Bronchial epithelial cell (primary cell): ENCODE results near the gene ANKRD13D. TPM values are rescaled to one million over a fixed set of nuclear protein-coding genes. Genes with fewer than 3 reads are reported as not detected.

ENCODE experiments used
- DNase-seq: peaks from one replicate; pipeline ENCODE4 v3.0.0-alpha.2; 2010; ENCODE audit warnings: low read depth
- FAIRE-seq: peaks from 2 replicates; lab custom pipeline; 2011; peaks lifted over from hg19 to GRCh38; lab: Jason Lieb, UNC
- H3K27me3 ChIP-seq: 2 replicates; pipeline ENCODE4 v1.5.1; 2011; ENCODE audit warnings: low read length; ENCODE audit not compliant: control insufficient read depth, insufficient read depth
- H3K36me3 ChIP-seq: 2 replicates; pipeline ENCODE4 v1.5.1; 2011; ENCODE audit warnings: low read length; ENCODE audit not compliant: control insufficient read depth, insufficient read depth
- H3K4me3 ChIP-seq: 2 replicates; pipeline ENCODE4 v1.5.1; 2011; ENCODE audit warnings: mild to moderate bottlenecking, low read depth, low read length, control low read depth
- total RNA-seq: library from RNA; depleted of rRNA; stranded (reverse); fragments of >200 nt; gene quantifications from 2 replicates; pipeline ENCODE4 v1.2.1, GENCODE V29; 2014
- TF ChIP-seq, protein P1 (sequence below): IDR thresholded peaks from 2 replicates; pipeline ENCODE4 v1.5.1; 2011; ENCODE audit warnings: mild to moderate bottlenecking, moderate library complexity, low read length, control low read depth, inconsistent platforms; ENCODE audit not compliant: insufficient read depth, severe bottlenecking

Gene ANKRD13D
- total RNA-seq, 1 donor from 2014 or later, result 22.4 TPM

DNA sequence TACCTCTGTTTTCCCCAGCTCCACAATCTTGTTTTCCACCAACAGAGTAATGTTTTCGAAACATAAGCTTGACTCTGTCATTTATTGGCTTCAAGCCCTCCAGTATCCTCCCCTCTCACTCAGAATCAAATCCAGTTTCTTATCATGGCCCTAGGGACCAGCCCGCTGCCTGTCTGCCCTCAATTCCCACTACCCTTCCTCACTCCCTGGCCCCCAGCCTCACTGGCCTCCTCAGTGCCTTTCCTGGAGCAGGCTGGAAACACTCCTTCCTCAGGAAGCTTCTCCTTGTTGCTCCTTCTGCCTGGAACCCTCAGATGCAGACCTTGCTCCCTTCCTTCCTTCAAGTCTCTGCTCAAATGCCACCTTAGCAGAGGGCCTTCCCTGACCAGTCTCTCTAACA is 60.4 kb downstream of the ANKRD13D start:
- Histone ChIP-seq H3K27me3 (no peaks in the 10 kb centered on the region), H3K36me3 (peaks cover 5% of the 10 kb centered on the region), H3K4me3 (no peak overlapping the region)
- DNase-seq (no peak), FAIRE-seq (no peak)
- TF ChIP-seq, protein P1, sequence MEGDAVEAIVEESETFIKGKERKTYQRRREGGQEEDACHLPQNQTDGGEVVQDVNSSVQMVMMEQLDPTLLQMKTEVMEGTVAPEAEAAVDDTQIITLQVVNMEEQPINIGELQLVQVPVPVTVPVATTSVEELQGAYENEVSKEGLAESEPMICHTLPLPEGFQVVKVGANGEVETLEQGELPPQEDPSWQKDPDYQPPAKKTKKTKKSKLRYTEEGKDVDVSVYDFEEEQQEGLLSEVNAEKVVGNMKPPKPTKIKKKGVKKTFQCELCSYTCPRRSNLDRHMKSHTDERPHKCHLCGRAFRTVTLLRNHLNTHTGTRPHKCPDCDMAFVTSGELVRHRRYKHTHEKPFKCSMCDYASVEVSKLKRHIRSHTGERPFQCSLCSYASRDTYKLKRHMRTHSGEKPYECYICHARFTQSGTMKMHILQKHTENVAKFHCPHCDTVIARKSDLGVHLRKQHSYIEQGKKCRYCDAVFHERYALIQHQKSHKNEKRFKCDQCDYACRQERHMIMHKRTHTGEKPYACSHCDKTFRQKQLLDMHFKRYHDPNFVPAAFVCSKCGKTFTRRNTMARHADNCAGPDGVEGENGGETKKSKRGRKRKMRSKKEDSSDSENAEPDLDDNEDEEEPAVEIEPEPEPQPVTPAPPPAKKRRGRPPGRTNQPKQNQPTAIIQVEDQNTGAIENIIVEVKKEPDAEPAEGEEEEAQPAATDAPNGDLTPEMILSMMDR, result no peak

DNA sequence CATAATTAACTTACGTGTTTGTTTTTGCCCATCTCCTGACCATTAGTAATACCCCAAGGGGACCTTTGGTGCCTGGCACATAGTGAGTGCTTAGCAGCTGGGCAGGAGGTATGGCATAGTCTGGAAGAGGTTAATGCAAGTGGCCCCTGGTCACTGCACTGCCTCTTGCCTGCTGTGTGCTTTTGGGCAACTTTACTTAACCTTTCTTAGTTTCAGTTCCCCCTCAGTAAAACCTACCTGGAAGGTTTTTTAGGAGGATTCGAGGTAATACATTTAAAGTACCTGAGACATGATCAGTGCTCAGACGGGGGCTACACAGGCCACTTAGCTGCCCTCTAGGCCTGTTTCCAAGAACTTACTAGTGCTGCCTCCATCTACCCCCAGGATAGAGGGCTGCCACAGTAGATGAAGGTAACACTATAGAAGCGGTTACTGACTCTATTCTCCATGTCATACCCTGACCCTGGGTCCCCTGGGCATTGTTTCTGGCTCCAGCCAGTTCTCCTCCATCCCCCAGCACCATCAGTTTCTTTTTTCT is 60.9 kb downstream of the ANKRD13D start:
- FAIRE-seq (no peak), DNase-seq (no peak)
- no peak overlapping the region for H3K4me3 ChIP-seq
- H3K36me3 ChIP-seq, result peaks cover 5% of the 10 kb centered on the region
- TF ChIP-seq, protein P1, result no peak
- H3K27me3 ChIP-seq, result no peaks in the 10 kb centered on the region

DNA sequence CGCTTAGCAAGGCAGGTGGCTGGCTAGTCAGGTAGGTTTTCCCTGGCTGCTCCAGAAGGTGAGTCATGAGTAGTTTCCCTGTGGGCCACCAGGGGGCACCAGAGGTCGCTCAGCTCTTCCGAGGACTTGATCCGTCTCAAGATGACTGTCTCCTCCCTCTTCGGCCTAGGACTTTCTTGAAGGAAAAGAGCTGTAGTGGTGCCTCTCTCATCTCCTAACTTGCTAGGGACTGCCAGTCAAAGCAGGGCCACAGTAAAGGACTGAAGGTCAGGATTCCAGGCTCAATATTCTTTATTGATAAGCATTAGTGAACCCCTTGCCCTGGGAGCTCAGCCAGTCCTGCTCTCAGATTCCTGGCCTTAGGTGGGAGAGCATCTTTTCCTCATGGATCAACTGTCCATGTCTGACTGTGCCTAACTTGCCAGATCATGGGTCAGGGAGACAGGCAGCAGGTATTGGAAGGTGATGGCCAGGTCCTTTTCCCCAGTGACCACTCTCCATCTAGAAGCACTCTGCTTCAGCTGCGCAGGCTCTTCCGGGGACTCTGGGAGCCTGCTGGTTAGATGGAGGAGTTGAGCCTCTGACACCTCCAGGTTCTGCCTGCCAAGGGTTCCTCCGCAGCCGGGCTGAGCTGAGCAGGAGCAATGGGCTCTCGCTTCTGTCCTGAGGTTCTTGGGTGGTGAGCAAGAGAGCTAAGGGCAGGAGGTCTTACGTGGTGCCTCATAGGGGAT is 62.3 kb downstream of the ANKRD13D start:
- Histone ChIP-seq H3K4me3 (no peak overlapping the region), H3K36me3 (peaks cover 5% of the 10 kb centered on the region), H3K27me3 (no peaks in the 10 kb centered on the region)
- TF ChIP-seq, protein P1, result peak; percentile 98
- DNase-seq, result peak; percentile 87
- no peak for FAIRE-seq

Other genes starting within 250 kb of the ANKRD13D start
- 222 and 247 TPM in 2 replicates for gene RHOD, start 232.5 kb upstream of the ANKRD13D start, total RNA-seq
- gene KDM2A, start 170.0 kb upstream of the ANKRD13D start, total RNA-seq, result 38.4 and 49.0 TPM in 2 replicates
- gene GRK2, start 22.8 kb upstream of the ANKRD13D start, total RNA-seq, result 55.0 and 77.4 TPM in 2 replicates
- 32.0 and 35.0 TPM in 2 replicates for gene SSH3, start 14.2 kb downstream of the ANKRD13D start, total RNA-seq
- gene POLD4, start 64.2 kb downstream of the ANKRD13D start, total RNA-seq, result 45.8 and 83.1 TPM in 2 replicates
- gene CLCF1, start 84.3 kb downstream of the ANKRD13D start, total RNA-seq, result 1.8 and 2.3 TPM in 2 replicates
- 8.7 and 10.8 TPM in 2 replicates for gene RAD9A, start 102.7 kb downstream of the ANKRD13D start, total RNA-seq
- gene PPP1CA, start 112.6 kb downstream of the ANKRD13D start, total RNA-seq, result 209 and 225 TPM in 2 replicates
- not detected in 2 replicates for gene TBC1D10C, start 114.8 kb downstream of the ANKRD13D start, total RNA-seq
- gene CARNS1, start 126.4 kb downstream of the ANKRD13D start, total RNA-seq, result under 0.01 TPM in 1 of 2 replicates, not detected in the other
- 62.9 and 98.6 TPM in 2 replicates for gene RPS6KB2, start 139.2 kb downstream of the ANKRD13D start, total RNA-seq
- gene PTPRCAP, start 148.4 kb downstream of the ANKRD13D start, total RNA-seq, result 0.26 and 0.51 TPM in 2 replicates
- 105 and 133 TPM in 2 replicates for gene CORO1B, start 154.2 kb downstream of the ANKRD13D start, total RNA-seq
- gene GPR152, start 163.4 kb downstream of the ANKRD13D start, total RNA-seq, result not detected in 2 replicates
- gene CABP4, start 166.1 kb downstream of the ANKRD13D start, total RNA-seq, result not detected in 2 replicates
- 38.2 and 48.9 TPM in 2 replicates for gene TMEM134, start 179.9 kb downstream of the ANKRD13D start, total RNA-seq
- gene AIP, start 193.7 kb downstream of the ANKRD13D start, total RNA-seq, result 51.6 and 85.3 TPM in 2 replicates
- 17.4 and 23.7 TPM in 2 replicates for gene PITPNM1, start 216.1 kb downstream of the ANKRD13D start, total RNA-seq
- gene CDK2AP2, start 218.9 kb downstream of the ANKRD13D start, total RNA-seq, result 19.0 and 21.6 TPM in 2 replicates
- gene CABP2, start 234.1 kb downstream of the ANKRD13D start, total RNA-seq, result not detected in 2 replicates